HepG2 (cell line): ENCODE results near the gene TMEM141. TPM values are rescaled to one million over a fixed set of nuclear protein-coding genes. Genes with fewer than 3 reads are reported as not detected.
A peak's percentile ranks its signal among the peaks of the same experiment; 100 is the strongest.

Experiments
- CCAR2 ChIP-seq: fragments of 200-400 bp; formaldehyde crosslinking; optimal IDR thresholded peaks from 2 replicates; pipeline ENCODE3; 2018; ENCODE audit warnings: low read depth, mild to moderate bottlenecking, low read length, moderate library complexity
- CTCF ChIP-seq: sonication (generic); formaldehyde crosslinking; IDR thresholded peaks from 2 replicates; pipeline ENCODE4 v1.5.0; 2020; ENCODE audit warnings: mild to moderate bottlenecking, missing genetic modification reagents, moderate library complexity
- DRAP1 ChIP-seq: IDR thresholded peaks from 2 replicates; pipeline ENCODE4 v1.6.1; 2016; ENCODE audit warnings: missing genetic modification reagents, missing compliant biosample characterization
- ETS1 ChIP-seq: sonication (generic); formaldehyde crosslinking; IDR thresholded peaks from 2 replicates; pipeline ENCODE4 v1.4.0; 2020; ENCODE audit warnings: missing genetic modification reagents
- IKZF4 ChIP-seq: sonication (generic); formaldehyde crosslinking; IDR thresholded peaks from 2 replicates; pipeline ENCODE4 v1.5.1; 2020; ENCODE audit warnings: borderline replicate concordance, mild to moderate bottlenecking, low read depth, missing genetic modification reagents; ENCODE audit errors: not compliant biosample characterization
- RXRB ChIP-seq: IDR thresholded peaks from 2 replicates; pipeline ENCODE4 v1.6.1; 2016; ENCODE audit warnings: borderline replicate concordance, missing genetic modification reagents, missing compliant biosample characterization
- SP5 ChIP-seq: IDR thresholded peaks from 2 replicates; pipeline ENCODE4 v1.6.1; 2016; ENCODE audit warnings: low read depth, borderline replicate concordance
- ZBTB4 ChIP-seq: sonication (generic); formaldehyde crosslinking; IDR thresholded peaks from 2 replicates; pipeline ENCODE4 v1.4.0; 2020; ENCODE audit warnings: missing genetic modification reagents, mild to moderate bottlenecking, borderline replicate concordance
- ZEB1 ChIP-seq: IDR thresholded peaks from 2 replicates; pipeline ENCODE4 v1.6.1; 2012; ENCODE audit warnings: mild to moderate bottlenecking, low read depth, inconsistent platforms; ENCODE audit not compliant: insufficient replicate concordance
- ZNF292 ChIP-seq: sonication (generic); formaldehyde crosslinking; IDR thresholded peaks from 2 replicates; pipeline ENCODE4 v1.8.1; 2022; ENCODE audit warnings: mild to moderate bottlenecking, low read depth, missing genetic modification reagents, borderline replicate concordance
- ZNF512 ChIP-seq: sonication (generic); formaldehyde crosslinking; IDR thresholded peaks from 2 replicates; pipeline ENCODE4 v1.4.0; 2020; ENCODE audit warnings: mild to moderate bottlenecking, missing genetic modification reagents
- ZNF574 ChIP-seq: sonication (generic); formaldehyde crosslinking; IDR thresholded peaks from 2 replicates; pipeline ENCODE4 v1.4.0; 2020; ENCODE audit warnings: missing genetic modification reagents
- ZNF660 ChIP-seq: sonication (generic); formaldehyde crosslinking; IDR thresholded peaks from 2 replicates; pipeline ENCODE4 v1.5.1; 2020; ENCODE audit warnings: mild to moderate bottlenecking, low read depth, missing genetic modification reagents, borderline replicate concordance
- polyA plus RNA-seq, 8 experiments: library from polyadenylated mRNA; depleted of rRNA in 3 of 8; stranded (reverse) in 7 of 8; unstranded in 1 of 8; fragments of >200 nt; fragmentation: Illumina TruSeq in 4 of 8; extraction: Trizol in 4 of 8; gene quantifications; 2 replicates each; pipeline versions ENCODE4 v1.2.1 to v1.2.3, GENCODE V29; 2011 to 2016; ENCODE audit warnings: low read depth in 4 of 8, missing spikeins in 1 of 8, mixed read lengths in 1 of 8; ENCODE audit not compliant: insufficient read depth in 1 of 8
- total RNA-seq, 5 experiments: library from RNA; depleted of rRNA; stranded (reverse); fragments of >200 nt; fragmentation: Illumina TruSeq; extraction: Trizol; gene quantifications; 2 replicates each; pipeline ENCODE4 v1.2.3, GENCODE V29; 2016; ENCODE audit warnings: low read depth in 1 of 5

TMEM141 gene
- total and polyA plus RNA-seq, 2 of the 13 experiments (the other 11 are each of a cell fraction or from before 2014, with no cell fraction given): 81.0 to 202 TPM

- TF ChIP-seq DRAP1 (CRISPR knock-in tag): no peak
- no peak for TF ChIP-seq ZNF292 (CRISPR knock-in tag)
- TF ChIP-seq IKZF4 (CRISPR knock-in tag): no peak
- no peak for TF ChIP-seq ZNF660 (CRISPR knock-in tag)
- peak; percentile 34 for TF ChIP-seq ZEB1
- no peak for TF ChIP-seq SP5 (CRISPR knock-in tag)
- TF ChIP-seq CCAR2: no peak
- TF ChIP-seq ZNF574: no peak; the same call in 1 of the 2 replicates
- no peak for TF ChIP-seq ETS1 (CRISPR knock-in tag)
- peak; percentile 78 for TF ChIP-seq CTCF (CRISPR knock-in tag)
- no peak for TF ChIP-seq ZBTB4
- TF ChIP-seq ZNF512 (CRISPR knock-in tag): no peak
- 0 out of 2 replicates have a peak, but pooled peaks have one; percentile 10 for TF ChIP-seq RXRB (CRISPR knock-in tag)
These were observed 48.4 kb upstream of the TMEM141 start, which contains the start of gene LCN10 (continued) for GRCh38 chr9:136742591-136743391.
